ENCODE measurements around the gene GGCX.

- TF ChIP-seq POLR2AphosphoS5 (IDR thresholded peaks at IDR 0.05) (peak; percentile 5 to 34 (median 16)), POLR2A (IDR thresholded peaks at IDR 0.05) (no peak)
Measured at GRCh38 chr2:85585781-85586105, 24.4 kb upstream of the GGCX start.
